WTC11 (cell line): Measurements from ENCODE around the gene SPTLC2.

ENCODE experiments used
- CTCF ChIP-seq: fragments of 200-600 bp; IDR thresholded peaks from 2 replicates; pipeline ENCODE4 v1.8.0; 2022; ENCODE audit warnings: antibody characterized with exemption
- E2F1 ChIP-seq: sonication (generic); formaldehyde crosslinking; IDR thresholded peaks from 2 replicates; pipeline ENCODE4 v1.8.0; 2022; ENCODE audit warnings: mild to moderate bottlenecking, missing genetic modification reagents
- E2F4 ChIP-seq: sonication (generic); formaldehyde crosslinking; IDR thresholded peaks from 2 replicates; pipeline ENCODE4 v1.8.1; 2022; ENCODE audit warnings: low read depth, mild to moderate bottlenecking, moderate library complexity, missing genetic modification reagents, borderline replicate concordance
- E2F5 ChIP-seq: sonication (generic); formaldehyde crosslinking; IDR thresholded peaks from 2 replicates; pipeline ENCODE4 v1.8.1; 2022; ENCODE audit warnings: mild to moderate bottlenecking, moderate library complexity, missing genetic modification reagents
- ESRRA ChIP-seq: sonication (generic); formaldehyde crosslinking; IDR thresholded peaks from 2 replicates; pipeline ENCODE4 v1.8.1; 2022; ENCODE audit warnings: mild to moderate bottlenecking, missing genetic modification reagents, borderline replicate concordance
- MAX ChIP-seq: sonication (generic); formaldehyde crosslinking; IDR thresholded peaks from 2 replicates; pipeline ENCODE4 v1.8.0; 2022; ENCODE audit warnings: mild to moderate bottlenecking, missing genetic modification reagents
- NR3C1 ChIP-seq: sonication (generic); formaldehyde crosslinking; conservative IDR thresholded peaks from 2 replicates; pipeline ENCODE4 v1.8.1; 2023; ENCODE audit warnings: low read depth, mild to moderate bottlenecking, missing genetic modification reagents
- PRRX2 ChIP-seq: fragments of 250-450 bp; sonication (Bioruptor Pico); IDR thresholded peaks from 2 replicates; pipeline ENCODE4 v1.8.0; 2021; ENCODE audit warnings: mild to moderate bottlenecking
- SMAD4 ChIP-seq: sonication (generic); formaldehyde crosslinking; IDR thresholded peaks from 2 replicates; pipeline ENCODE4 v1.8.0; 2022; ENCODE audit warnings: mild to moderate bottlenecking, missing genetic modification reagents
- TEAD4 ChIP-seq: sonication (generic); formaldehyde crosslinking; IDR thresholded peaks from 2 replicates; pipeline ENCODE4 v1.8.0; 2022; ENCODE audit warnings: mild to moderate bottlenecking, missing genetic modification reagents
- TP53 ChIP-seq: sonication (generic); formaldehyde crosslinking; IDR thresholded peaks from 2 replicates; pipeline ENCODE4 v1.8.1; 2023; ENCODE audit warnings: mild to moderate bottlenecking, missing genetic modification reagents
- USF1 ChIP-seq: sonication (generic); formaldehyde crosslinking; IDR thresholded peaks from 2 replicates; pipeline ENCODE4 v1.8.0; 2022; ENCODE audit warnings: mild to moderate bottlenecking, missing genetic modification reagents
- ZNF425 ChIP-seq: fragments of 250-450 bp; sonication (Bioruptor Pico); conservative IDR thresholded peaks from 2 replicates; pipeline ENCODE4 v1.9.0; 2021; ENCODE audit warnings: mild to moderate bottlenecking

DNA sequence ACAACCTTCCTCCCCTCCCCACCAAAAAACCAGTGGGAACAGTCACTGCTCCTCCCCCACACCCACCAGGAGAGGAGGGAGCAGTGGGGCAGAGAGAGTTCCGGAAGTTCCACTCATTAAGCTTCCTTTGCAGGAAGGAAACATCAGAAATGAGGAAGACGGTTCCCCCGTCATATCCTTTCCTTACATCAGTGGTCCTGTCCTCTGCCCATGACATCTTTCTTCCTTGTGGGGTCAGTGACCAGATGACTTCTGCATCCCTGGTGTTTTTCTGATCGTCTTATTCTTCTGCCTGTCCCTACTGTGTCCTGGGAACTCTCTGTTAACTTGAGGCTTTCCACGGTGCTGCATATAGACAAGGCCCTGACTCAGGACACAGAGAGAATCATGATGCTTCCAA, 40.8 kb upstream of the SPTLC2 start:
- TF ChIP-seq MAX (CRISPR knock-in tag) (no peak), PRRX2 (CRISPR knock-in tag) (no peak), ZNF425 (CRISPR knock-in tag) (no peak), CTCF (no peak), SMAD4 (CRISPR knock-in tag) (no peak), TP53 (CRISPR knock-in tag) (no peak), E2F5 (CRISPR knock-in tag) (no peak), USF1 (CRISPR knock-in tag) (no peak), E2F1 (CRISPR knock-in tag) (no peak), E2F4 (CRISPR knock-in tag) (no peak), TEAD4 (CRISPR knock-in tag) (no peak), ESRRA (CRISPR knock-in tag) (no peak), NR3C1 (CRISPR knock-in tag) (no peak)
